T47D (cell line): ENCODE results near the gene GSTA4.
"Not testable (repeated sequence)": the region's sequence is repeated elsewhere in the genome, so short reads cannot be mapped to it uniquely, and the experiment has no call there.

Experiments
- DNase-seq, 2 experiments: peaks; one replicate each; pipeline versions ENCODE4 v3.0.0 to v3.0.0-alpha.2; 2011 to 2012; ENCODE audit warnings: low read depth in 1 of 2, low spot score in 1 of 2
- JUND ChIP-seq: IDR thresholded peaks from 2 replicates; pipeline ENCODE4 v1.6.1; 2012; ENCODE audit warnings: low read depth
- in situ Hi-C: cut with HindIII; loops from 2 replicates; pipeline ENCODE4 v1.10.0; 2016; ENCODE audit warnings: low sequenced_read_pairs, low pct_unique_long_range_greater_than_20kb

The GSTA4 gene

GRCh38 chr6:52981222-52981900 lies 13.7 kb downstream of the GSTA4 start:
- TF ChIP-seq JUND: no peak
- in situ Hi-C loops: no loop called here

GRCh38 chr6:52976591-52977035 lies 18.5 kb downstream of the GSTA4 start:
- DNase-seq: no peak
- TF ChIP-seq JUND: no peak
- in situ Hi-C loops: no loop called here

More at GRCh38 chr6:52981222-52981900, 13.7 kb downstream of the GSTA4 start:
- no peak for DNase-seq

GRCh38 chr6:52976149-52976548 lies 18.9 kb downstream of the GSTA4 start:
- in situ Hi-C loops: no loop called here
- no peak for DNase-seq
- no peak for TF ChIP-seq JUND

GRCh38 chr6:52975580-52975979 lies 19.5 kb downstream of the GSTA4 start:
- in situ Hi-C loops: no loop called here
- no peak for TF ChIP-seq JUND
- peak in 1 of 2 experiments; percentile 27 for DNase-seq

- no peak for DNase-seq
- no peak for TF ChIP-seq JUND
Observed at GRCh38 chr6:52972989-52973388, 22.1 kb downstream of the GSTA4 start.

GRCh38 chr6:52969359-52969758 lies 25.7 kb downstream of the GSTA4 start:
- in situ Hi-C loops: no loop called here
- TF ChIP-seq JUND: no peak
- no peak for DNase-seq

More at GRCh38 chr6:52972989-52973388, 22.1 kb downstream of the GSTA4 start:
- in situ Hi-C loops: no loop called here

DNA sequence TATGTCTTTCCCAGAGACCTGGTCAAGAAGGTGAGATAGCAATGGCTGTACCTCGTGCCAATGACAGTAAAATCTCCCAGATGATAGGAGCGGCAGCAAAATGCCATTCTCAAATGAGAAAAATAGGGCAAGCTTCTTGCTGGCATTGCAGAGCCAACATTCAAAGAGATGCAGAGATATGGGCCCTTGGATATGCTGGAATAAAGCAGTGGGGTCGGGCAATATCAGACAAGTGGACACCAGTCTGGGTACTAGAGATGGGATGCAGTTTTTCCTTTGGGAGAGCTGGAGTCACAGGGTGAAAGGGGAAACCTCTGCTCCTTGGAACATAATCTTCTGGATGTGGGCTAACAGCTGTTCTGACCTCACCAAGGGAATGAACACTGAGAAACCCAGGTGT lies 29.0 kb downstream of the GSTA4 start:
- no peak for DNase-seq
- TF ChIP-seq JUND: no peak
- in situ Hi-C loops: no loop called here

GRCh38 chr6:52965380-52965779 lies 29.7 kb downstream of the GSTA4 start:
- TF ChIP-seq JUND: no peak
- no peak for DNase-seq
- in situ Hi-C loops: no loop called here

- no peak for DNase-seq
- in situ Hi-C loops: no loop called here
- TF ChIP-seq JUND: no peak
Observed at GRCh38 chr6:52964318-52964717, 30.8 kb downstream of the GSTA4 start.

DNA sequence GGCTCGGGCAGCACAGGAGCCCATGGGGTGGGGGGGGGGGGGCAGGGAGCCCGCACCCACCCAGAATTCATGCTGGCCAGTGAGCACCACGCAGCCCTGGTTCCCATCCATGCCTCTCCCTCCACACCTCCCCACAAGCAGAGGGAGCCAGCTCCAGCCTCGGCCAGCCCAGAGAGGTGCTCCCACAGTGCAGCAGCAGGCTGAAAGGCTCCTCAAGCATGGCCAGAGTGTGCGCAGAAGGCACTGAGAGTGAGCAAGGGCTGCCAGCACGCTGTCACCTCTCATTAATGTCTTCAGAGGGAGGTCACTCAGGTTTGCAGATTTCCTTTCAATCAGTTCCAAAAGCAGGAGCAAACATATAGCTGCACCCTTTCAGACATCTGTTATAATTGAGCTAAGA lies 32.4 kb downstream of the GSTA4 start:
- in situ Hi-C loops: no loop called here
- TF ChIP-seq JUND: no peak
- no peak for DNase-seq

GRCh38 chr6:52961022-52961421 lies 34.1 kb downstream of the GSTA4 start:
- in situ Hi-C loops, DNase-seq: not testable (repeated sequence)

GRCh38 chr6:52960211-52960610 lies 34.9 kb downstream of the GSTA4 start:
- in situ Hi-C loops, DNase-seq: not testable (repeated sequence)

DNA sequence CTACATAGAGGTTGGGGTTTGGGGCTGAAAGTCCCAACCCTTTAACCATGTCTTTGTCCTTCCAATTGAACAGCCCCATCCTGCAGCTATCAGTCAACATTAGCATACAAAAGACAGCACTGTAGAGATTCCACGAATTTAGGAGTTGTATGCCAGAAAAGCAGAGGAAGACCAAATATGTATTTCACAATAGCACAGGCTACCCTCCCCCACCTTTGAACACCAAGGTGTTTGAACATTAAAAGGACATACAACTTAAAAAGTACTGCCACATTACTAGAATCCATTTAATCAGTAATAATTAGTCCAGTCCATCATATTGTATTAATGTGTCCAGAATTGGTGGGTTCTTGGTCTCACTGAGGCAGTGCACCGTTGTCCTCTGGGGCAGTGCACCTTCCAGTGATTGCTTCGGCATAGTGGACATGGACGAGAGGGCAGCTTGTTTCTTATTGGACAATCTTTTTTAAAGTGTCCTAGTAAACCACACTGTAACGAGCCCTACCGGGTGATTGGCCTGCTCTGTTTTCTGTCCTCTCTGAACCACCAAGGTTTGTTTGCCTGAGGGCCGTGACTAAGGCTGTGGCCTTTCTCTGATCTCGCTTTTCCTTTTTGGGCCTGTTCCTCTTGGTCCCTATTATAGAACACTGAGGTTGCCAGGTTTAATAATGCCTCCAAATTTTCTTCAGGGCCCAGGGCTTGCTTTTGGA lies 36.4 kb downstream of the GSTA4 start:
- no peak for TF ChIP-seq JUND
- in situ Hi-C loops: no loop called here
- no peak for DNase-seq
